SKM-1 (cell line): ENCODE results near the gene GCNT2.
"Not testable (repeated sequence)": the region's sequence is repeated elsewhere in the genome, so short reads cannot be mapped to it uniquely, and the experiment has no call there.

Experiments
- DNase-seq: peaks from one replicate; lab custom pipeline; 2025; ENCODE audit not compliant: unreplicated experiment; lab: John Stamatoyannopoulos, UW

GCNT2 gene

GRCh38 chr6:10577112-10577511 lies 56.0 kb downstream of the GCNT2 start:
- no peak for DNase-seq

- DNase-seq, result no peak
Observed at GRCh38 chr6:10578723-10579122, 57.6 kb downstream of the GCNT2 start.

- DNase-seq, result no peak
Observed at GRCh38 chr6:10579803-10580202, 58.7 kb downstream of the GCNT2 start.

- no peak for DNase-seq
Observed at GRCh38 chr6:10580570-10580969, 59.4 kb downstream of the GCNT2 start.

GRCh38 chr6:10581402-10581801 lies 60.3 kb downstream of the GCNT2 start:
- not testable (repeated sequence) for DNase-seq

- no peak for DNase-seq
Observed at GRCh38 chr6:10582774-10583508, 61.8 kb downstream of the GCNT2 start.

- DNase-seq, result no peak
Observed at GRCh38 chr6:10583509-10583901, 62.4 kb downstream of the GCNT2 start.

GRCh38 chr6:10584607-10585006 lies 63.5 kb downstream of the GCNT2 start:
- DNase-seq, result no peak

- DNase-seq, result no peak
Observed at GRCh38 chr6:10585209-10585845, 64.2 kb downstream of the GCNT2 start.

GRCh38 chr6:10586302-10586701 lies 65.2 kb downstream of the GCNT2 start:
- no peak for DNase-seq

GRCh38 chr6:10587656-10588406 lies 66.7 kb downstream of the GCNT2 start:
- no peak for DNase-seq

GRCh38 chr6:10588562-10589428 lies 67.6 kb downstream of the GCNT2 start:
- no peak for DNase-seq

GRCh38 chr6:10589429-10589727 lies 68.2 kb downstream of the GCNT2 start:
- no peak for DNase-seq

- no peak for DNase-seq
Observed at GRCh38 chr6:10589983-10590382, 68.8 kb downstream of the GCNT2 start.

GRCh38 chr6:10591422-10592160 lies 70.4 kb downstream of the GCNT2 start:
- DNase-seq, result no peak

GRCh38 chr6:10595731-10596664 lies 74.8 kb downstream of the GCNT2 start:
- no peak for DNase-seq

GRCh38 chr6:10597499-10598001 lies 76.4 kb downstream of the GCNT2 start:
- no peak for DNase-seq

GRCh38 chr6:10598084-10598960 lies 77.2 kb downstream of the GCNT2 start:
- DNase-seq, result peak; percentile 93
